GM12872 (cell line): ENCODE data around the gene DCTPP1.

ENCODE experiments used
- TF ChIP-seq, protein P1 (sequence below): IDR thresholded peaks from 3 replicates; pipeline ENCODE4 v1.5.1; 2011; ENCODE audit warnings: low read depth, mild to moderate bottlenecking, low read length, moderate library complexity; ENCODE audit not compliant: insufficient read depth

The DCTPP1 gene

DNA sequence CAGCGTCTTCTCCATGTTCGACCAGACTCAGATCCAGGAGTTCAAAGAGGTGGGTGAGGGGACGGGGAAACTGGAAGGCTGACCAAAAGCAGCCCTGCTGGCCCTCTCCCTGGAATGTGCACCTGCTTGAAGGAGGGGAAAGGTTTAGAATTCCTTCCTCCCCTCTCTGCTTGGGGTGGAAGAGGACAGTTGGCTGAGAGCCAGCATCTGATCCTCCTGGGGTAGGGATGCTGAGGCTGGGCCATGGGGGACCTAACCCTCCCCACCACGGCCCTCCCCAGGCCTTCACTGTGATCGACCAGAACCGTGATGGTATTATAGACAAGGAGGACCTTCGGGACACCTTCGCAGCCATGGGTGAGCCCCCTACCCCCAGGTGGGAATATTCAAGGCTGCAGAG lies 54.0 kb downstream of the DCTPP1 start:
- TF ChIP-seq, protein P1, sequence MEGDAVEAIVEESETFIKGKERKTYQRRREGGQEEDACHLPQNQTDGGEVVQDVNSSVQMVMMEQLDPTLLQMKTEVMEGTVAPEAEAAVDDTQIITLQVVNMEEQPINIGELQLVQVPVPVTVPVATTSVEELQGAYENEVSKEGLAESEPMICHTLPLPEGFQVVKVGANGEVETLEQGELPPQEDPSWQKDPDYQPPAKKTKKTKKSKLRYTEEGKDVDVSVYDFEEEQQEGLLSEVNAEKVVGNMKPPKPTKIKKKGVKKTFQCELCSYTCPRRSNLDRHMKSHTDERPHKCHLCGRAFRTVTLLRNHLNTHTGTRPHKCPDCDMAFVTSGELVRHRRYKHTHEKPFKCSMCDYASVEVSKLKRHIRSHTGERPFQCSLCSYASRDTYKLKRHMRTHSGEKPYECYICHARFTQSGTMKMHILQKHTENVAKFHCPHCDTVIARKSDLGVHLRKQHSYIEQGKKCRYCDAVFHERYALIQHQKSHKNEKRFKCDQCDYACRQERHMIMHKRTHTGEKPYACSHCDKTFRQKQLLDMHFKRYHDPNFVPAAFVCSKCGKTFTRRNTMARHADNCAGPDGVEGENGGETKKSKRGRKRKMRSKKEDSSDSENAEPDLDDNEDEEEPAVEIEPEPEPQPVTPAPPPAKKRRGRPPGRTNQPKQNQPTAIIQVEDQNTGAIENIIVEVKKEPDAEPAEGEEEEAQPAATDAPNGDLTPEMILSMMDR, result no peak

DNA sequence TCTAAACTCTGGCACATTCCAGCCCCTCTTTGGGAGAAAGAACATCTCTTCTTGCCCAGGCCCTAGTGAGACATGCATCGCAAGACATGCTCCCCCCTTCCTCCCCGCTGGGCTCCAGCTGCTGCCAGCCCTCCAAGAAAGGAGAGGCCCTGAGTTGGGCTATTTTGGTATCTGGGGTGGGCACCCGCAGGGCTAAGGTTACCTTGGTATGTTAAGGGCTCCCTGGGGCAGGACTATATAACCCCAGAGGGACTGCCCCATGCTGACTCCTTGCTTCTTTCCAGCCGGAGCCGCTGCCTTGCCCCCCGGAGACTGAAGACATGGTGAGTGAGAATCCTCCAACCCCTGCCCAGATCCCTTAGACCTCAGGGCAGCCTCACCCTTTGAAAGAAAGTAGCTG lies 55.3 kb downstream of the DCTPP1 start, which contains the start of gene MYL11:
Gene MYL11 (plus strand): TSS at position 265 of the 400 bp plus-strand sequence. CDS start 56 bp downstream, at position 321.
- TF ChIP-seq, protein P1, result no peak
